CMK (cell line): ENCODE data around the gene SFXN4.
"Not testable (repeated sequence)": the region's sequence is repeated elsewhere in the genome, so short reads cannot be mapped to it uniquely, and the experiment has no call there.

ENCODE experiments used
- DNase-seq: peaks from one replicate; pipeline ENCODE4 v3.0.0-alpha.2; 2010; ENCODE audit warnings: low read depth

The SFXN4 gene

DNA sequence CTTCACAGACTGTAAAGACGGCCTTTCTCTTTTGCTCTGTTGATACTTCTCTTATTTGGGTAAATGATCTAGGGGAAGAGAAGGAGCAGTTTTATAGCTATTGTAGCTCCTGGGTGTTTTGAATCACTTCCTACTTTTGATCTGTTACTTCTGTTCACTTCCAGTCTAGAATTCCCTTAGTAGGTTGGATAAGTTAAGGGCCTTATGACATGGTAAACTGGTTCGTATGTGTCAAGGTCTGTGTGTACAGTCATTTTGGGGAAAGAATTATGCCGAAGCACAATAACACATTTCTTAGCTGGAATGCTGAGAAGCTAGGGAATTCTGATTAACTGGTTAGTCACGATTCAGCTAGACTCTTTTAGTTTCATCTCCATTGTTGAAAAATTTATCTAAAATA, 53.5 kb downstream of the SFXN4 start:
- DNase-seq, result no peak

DNA sequence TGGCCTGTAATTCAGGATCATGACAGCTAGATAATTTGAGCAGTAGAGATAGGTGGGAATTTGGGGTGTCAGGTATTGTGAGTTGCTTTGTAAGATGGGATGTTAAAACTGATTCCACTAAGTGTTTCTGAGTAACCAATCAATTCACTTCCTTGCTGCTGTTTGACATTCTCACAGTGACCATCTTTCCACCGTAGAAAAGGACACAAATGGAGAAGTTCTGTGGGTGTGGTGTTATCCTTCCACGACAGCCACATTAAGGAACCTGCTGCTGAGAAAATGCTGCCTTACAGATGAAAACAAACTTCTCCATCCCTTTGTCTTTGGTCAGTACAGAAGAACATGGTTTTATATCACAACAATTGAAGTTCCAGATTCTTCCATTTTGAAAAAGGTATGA, 57.7 kb downstream of the SFXN4 start:
- not testable (repeated sequence) for DNase-seq

GRCh38 chr10:119107106-119107505, 58.4 kb downstream of the SFXN4 start:
- not testable (repeated sequence) for DNase-seq

GRCh38 chr10:119105899-119106298, 59.6 kb downstream of the SFXN4 start:
- DNase-seq, result not testable (repeated sequence)

DNA sequence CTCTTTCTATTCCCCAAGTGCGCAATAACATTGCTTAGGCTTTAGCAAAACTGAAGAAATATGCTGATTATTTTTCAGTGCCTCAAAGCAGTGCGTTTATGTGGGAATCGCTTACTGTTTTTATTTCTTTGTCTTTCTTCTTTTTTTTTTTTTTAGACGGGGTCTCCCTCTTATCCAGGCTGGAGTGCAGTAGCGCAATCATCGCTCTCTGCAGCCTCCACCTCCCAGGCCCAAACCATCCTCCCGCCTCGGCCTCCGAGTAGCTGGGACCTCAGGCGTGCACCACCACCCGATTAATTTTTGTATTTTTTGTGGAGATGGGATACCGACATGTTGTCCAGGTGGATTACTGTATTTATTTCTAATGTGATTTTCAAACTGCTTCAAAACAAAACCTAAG, 60.4 kb downstream of the SFXN4 start:
- DNase-seq, result no peak

- DNase-seq, result no peak
Observed at GRCh38 chr10:119104654-119105015, 60.9 kb downstream of the SFXN4 start.

GRCh38 chr10:119103903-119104653, 61.4 kb downstream of the SFXN4 start, which contains the start of gene DENND10:
Gene DENND10 (plus strand): TSS chr10:119104113. CDS start chr10:119104143, 30 bp downstream.
- DNase-seq, result peak; percentile 49

DNA sequence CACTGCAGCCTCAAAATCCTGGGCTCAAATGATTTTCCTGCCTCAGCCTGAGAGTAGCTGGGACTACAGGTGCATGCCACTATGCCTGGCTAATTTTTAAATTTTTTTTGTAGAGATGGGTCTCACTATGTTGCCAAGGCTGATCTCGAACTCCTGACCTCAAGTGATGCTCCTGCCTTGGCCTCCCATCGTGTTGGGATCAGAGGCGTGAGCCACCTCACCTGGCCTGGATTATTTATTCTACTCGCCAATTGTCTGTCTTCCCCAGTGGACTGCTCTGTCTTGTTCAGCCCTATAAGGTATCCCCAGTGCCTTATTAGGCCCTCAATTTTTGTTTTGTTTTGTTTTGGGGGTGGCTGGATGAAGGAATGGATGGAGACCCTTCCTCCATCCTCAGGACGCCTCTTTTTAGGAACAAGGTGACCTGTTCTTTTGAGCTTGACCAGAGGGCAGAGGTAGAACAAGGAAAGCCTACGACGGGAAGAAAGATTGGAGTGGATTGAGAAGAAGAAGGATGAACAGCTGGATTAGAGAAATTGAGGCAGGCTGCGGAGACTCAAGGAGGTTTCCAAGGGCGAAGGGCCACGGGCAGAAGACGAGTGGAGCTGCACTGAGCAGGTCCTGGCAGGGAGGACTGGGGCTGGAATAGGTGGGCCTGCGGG, 62.1 kb downstream of the SFXN4 start:
- no peak for DNase-seq

GRCh38 chr10:119101366-119102098, 64.0 kb downstream of the SFXN4 start:
- DNase-seq, result no peak

GRCh38 chr10:119100434-119101238, 64.9 kb downstream of the SFXN4 start:
- no peak for DNase-seq

- DNase-seq, result no peak
Observed at GRCh38 chr10:119098576-119098975, 66.9 kb downstream of the SFXN4 start.

- DNase-seq, result not testable (repeated sequence)
Observed at GRCh38 chr10:119096641-119097415, 68.7 kb downstream of the SFXN4 start.

DNA sequence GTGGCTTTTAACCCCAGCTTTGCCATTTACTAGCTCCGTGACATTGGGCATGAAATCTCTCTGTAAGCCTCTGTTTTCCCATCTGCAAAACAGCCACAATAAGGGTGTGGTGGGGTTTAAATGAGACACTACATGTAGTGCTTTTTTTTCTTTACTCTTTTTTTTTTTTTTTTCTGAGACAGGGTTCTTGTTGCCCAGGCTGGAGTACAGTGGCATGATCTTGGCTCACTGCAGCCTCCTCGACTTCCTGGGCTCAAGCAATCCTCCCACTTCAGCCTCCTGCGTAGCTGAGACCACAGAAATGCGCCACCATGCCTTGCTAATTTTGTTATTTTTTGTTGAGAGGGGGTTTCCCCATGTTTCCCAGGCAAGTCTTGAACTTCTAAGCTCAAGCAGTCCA, 69.9 kb downstream of the SFXN4 start:
- DNase-seq, result no peak

DNA sequence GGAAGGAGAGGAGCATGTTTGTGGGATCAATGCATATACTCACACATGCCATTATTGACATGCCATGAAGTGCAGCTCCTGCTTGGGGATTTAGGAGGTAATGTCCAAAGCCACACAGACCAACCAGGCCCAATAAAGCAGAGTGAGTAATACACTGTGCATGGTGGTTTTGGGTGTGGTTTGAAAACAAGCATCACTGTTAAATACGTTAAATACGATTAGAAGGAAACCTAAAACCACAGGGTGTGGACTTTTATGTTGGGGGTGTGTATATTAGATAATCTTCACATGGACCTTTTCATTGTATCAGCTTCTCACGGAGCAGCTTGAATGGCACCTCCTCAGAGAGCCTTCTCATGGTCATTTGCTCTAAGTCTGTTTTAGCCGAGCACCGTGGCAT, 74.5 kb downstream of the SFXN4 start:
- no peak for DNase-seq
